Stimulated activated CD4-positive, alpha-beta T cell treated with anti-CD3 and anti-CD28 coated beads, Interleukin-2, amount 100 ng/mL, for 48 hours (primary cell): ENCODE results near the gene FMO1.
"Not testable (repeated sequence)": the region's sequence is repeated elsewhere in the genome, so short reads cannot be mapped to it uniquely, and the experiment has no call there.

Experiments used
- DNase-seq, 2 donors: peaks; one replicate each; pipeline ENCODE4 v3.0.0-alpha.2; 2020

Gene FMO1

GRCh38 chr1:171248302-171248701, at the start of gene FMO1:
Gene FMO1, plus strand, starts transcription at chr1:171248494. Its CDS starts 9,594 bp downstream, at chr1:171258088.
- no peak for DNase-seq

GRCh38 chr1:171204296-171204695, 44.0 kb upstream of the FMO1 start:
- no peak for DNase-seq

- no peak for DNase-seq
These were observed 41.9 kb upstream of the FMO1 start for GRCh38 chr1:171206204-171206977.

- no peak for DNase-seq
These were observed 41.3 kb upstream of the FMO1 start for GRCh38 chr1:171206978-171207355.

GRCh38 chr1:171207377-171207776, 40.9 kb upstream of the FMO1 start:
- DNase-seq, result no peak

DNA sequence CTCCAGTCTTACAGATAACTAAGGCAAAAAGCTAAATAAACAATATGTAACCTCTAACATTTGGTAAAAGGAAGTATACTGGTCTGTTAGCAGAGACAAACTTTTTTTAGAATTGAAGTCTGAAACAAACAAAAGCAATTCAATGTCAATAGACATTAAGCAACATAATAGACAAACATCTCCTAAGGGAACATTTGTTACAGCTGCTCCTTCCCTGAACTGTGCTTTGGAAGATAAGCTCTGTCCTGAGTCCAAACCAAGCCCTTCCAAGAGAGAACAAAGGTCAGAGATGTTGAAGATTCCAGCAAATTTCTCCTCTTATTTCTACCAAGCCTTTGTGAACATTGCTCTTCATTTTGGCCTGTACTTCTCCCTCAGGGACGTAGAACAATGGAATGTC, 37.9 kb upstream of the FMO1 start:
- no peak for DNase-seq

- no peak for DNase-seq
These were observed 35.5 kb upstream of the FMO1 start for GRCh38 chr1:171212607-171213351.

DNA sequence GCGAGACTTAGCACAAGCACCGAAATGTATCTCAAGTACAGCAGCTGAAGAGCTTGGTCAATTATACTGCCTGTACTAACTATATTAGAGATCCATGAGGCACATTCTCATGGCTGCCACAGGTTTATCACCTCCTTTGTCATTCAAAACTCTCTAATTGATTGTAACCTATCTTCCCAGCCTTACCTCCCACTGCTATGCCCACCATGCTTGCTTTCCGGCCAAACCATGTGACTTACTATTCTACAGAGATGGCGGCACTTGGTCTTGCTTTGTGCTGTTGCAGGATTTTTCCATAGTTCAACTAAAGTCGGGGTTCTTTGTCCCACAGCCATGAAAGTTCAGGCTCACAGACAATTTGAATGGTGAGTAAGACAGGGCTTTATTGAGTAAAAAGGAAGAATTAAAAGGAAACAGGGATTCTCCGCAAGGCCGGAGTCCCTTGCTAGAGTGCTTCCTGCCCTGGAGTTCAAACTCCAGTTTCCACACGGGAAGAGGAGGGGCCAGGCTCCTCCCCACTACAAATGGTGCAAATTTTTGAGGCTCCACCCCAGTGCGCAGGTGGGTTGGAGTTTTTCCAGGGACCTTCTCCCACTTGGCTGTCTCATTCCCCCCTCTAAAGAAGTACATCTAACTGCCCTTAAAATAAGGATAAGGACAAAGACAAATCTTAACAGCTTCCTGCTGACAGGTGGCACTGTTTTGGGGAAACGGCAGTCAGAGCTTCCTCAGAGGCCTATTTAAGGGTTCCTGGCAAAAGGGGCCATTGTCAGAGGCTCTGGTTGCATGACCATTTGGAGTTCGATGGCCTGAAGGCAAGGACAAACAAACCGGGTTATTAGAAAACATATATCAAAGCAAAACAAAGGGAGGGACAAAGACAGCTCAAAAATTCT, 34.5 kb upstream of the FMO1 start:
- DNase-seq, result no peak

DNA sequence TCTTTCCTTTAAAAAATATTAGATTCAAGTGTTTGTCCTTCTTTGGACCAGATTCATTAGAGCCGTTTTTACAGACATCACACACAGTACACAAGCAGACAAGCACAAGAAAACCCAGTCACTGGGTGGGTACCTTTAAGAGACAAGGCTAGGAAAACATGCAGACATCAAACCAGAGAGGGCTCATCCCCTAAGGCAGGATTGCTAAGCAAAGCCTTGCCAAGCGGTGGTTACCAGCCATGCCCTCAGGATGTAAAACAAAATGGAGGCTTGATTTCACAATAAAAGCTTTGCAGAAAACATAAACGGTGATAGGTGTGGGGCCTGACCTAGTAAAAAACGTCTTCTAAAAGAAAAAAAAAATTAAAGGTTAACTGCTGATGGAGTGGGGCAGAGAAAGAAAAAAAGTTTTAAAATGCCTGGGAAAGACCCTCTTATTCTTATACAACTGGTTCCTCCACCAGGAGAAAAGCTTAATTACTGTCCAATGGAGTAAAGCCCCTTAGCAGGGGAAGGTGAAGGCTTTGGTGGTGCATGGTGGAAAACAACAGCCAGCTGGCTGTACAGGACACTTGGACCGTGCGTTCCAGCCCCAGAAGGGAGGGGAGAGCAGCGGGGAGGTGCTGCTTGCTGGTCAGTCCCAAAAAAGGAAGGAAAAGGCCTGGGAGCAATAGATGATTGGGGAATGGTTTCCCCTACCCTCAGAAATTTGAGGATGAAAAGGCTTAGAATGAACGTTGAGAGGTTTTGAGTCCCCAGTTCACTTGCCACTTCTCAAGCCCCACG, 30.4 kb upstream of the FMO1 start:
- DNase-seq, result no peak

GRCh38 chr1:171218661-171219060, 29.6 kb upstream of the FMO1 start:
- no peak for DNase-seq

GRCh38 chr1:171219346-171220080, 28.8 kb upstream of the FMO1 start:
- DNase-seq, result no peak

DNA sequence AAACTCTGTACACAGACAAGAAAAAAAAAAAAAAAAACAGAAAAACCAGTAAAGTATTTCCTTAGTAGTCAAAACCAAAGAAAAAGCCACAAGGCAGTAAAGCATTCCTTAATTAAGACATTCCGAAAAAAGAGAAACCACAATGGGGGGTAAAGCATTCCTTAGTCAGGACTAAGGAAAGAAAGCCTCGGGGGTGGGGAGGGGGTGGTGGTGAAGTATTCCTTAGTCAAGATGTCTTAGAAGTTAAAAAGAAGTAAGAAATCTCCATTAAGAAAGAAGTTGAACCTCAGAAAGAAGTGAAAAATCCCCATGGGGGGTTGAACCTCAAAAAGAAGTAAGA, 28.2 kb upstream of the FMO1 start:
- no peak for DNase-seq

DNA sequence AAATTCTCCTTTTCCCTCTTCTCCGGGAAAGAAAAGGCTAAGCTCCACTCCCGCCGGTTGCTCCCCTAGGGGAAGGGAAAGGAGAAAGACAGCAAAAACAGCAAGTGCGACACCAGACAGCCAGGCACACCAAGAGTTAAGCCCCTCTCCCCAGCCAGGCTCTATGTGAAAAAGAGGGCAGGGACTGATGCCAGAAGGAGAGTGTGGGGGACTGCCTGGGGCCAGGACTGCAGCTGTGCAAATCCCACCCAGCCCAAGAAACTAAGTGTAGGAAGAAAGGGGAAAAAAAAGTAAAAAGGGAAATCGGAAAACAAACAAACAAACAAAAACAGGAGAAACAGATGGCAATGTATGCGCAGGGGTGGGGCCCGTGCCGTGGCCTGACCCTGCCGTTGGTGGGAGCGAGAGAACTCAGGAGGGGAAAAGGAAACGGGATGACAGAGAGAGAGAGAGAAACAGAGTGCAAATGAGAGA, 27.7 kb upstream of the FMO1 start:
- DNase-seq, result no peak

DNA sequence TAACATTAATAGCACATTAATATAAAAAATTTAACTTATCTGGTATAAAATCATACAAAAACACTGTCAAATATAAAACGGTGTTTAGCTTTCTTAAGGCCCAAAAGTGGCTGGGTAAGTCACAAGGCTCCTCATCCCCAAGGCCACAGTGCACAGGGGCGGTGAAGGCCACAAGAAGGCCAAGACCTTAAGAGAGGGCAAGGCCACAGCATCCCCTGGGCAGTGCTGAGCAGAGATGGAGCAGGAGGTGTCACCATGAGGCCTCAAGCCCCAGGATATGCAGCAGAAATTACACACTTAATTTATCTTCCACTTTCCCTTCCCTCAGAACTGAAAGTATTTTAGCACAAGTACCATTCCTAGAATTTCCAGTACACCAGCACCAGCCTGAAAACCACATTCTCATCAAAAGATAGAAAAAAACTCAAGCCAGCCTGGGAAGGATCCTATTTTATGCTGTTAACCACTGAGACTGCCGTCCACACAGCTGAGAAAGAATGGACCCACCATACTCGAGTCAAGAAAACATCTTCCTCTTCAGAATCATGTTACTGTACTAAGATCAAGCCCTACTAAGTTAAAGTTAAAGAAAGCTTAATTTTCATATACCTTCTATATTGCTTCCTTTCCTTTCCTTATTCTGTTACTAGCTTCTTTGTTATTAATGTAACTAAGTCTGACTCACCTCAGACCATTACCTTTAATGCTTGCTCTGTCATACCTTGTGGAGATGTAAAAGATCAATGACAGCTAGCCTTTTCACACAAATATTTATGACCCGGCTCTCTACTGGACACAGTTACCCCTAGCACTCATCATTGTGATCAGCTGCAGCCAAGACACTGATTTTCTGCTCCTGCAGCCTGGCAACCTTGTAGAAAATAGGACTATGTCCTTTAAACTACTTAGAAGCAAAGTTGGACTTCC, 26.4 kb upstream of the FMO1 start:
- no peak for DNase-seq

DNA sequence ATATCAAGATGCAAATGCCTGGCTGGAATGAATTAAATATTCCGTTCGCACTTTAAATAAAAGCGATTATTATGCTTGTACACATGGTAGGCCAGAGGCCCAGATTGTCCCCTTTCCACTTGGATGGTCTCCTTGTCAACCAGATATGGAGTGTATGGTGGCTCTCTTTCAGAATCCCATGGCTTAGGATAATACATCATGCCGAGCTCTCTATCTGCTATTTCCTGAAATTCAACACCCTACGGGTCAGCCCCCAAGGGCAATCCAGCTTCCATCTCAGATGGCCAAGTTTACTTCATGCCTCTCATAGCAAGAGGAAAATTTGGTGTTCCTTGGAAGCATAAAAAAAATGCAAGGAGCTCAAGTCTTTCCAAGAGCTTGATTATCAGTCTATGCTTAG, 25.4 kb upstream of the FMO1 start:
- no peak for DNase-seq

DNA sequence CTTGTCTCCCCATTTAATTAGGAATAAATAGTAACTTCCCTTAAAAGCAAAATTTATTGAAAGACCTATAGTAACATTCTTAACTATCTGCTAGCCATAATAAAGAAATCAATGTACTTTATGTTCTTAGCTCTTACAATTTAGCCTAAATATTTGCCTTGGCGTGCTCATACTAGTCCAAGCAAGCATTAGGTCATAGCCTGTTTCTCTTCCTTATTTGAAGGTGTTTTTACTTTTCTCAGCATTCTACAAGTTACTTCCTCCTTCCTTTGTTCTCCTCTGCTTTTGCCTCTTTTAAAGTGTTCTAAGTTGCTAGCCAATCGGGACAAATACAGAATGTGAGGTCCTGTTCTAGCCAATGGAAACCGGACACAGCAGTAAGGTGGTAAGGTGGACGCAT, 24.0 kb upstream of the FMO1 start:
- DNase-seq, result not testable (repeated sequence)

DNA sequence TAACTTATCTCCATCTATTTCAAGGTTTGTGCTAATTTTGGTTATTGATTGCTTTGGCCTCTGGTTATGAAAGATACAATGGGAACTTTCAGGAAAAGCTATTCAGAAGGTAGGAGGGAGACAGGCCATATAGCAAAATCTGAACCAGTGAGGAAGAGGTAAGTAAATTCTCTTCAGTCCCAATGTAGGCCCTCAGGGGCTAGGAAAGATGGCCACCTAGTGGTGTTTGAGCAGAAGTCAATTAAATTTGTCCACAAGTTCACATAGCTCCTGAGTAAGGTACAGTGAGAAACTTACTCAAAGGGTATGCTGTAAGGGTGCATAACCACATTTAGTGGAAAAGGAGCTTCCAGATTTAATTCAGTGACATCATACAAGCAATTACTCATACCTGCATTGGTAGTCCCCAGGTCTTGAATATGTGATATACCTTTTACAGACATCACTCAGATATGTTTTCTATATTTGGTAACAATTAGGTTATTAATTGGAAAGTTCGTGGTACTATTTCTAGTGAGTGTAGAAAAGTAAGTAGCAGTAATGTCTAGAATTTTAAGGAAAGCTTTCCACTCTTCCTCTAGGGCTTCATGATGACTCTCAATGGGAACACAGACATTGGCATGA, 21.4 kb upstream of the FMO1 start:
- peak in 1 of 2 donors; percentile 1 for DNase-seq

DNA sequence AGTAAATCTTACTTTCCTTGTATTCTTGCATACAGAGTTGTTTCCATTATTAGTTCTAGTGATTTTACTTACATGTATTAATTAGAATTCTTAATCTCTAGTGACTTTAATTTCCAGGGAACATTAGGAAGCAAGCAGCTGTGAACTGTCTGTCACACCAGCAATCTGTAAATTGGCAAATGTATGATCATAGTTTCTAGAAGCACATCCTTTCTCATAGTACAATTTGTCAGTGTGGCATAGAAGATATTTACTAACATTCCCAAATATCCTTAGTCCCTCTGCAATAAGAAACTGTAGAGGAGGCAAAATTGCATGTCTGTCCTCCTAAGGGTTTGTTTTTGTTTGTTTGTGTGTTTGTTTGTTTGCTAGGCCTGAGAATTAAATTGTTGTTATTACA, 17.0 kb upstream of the FMO1 start:
- DNase-seq, result no peak

GRCh38 chr1:171233183-171233582, 15.1 kb upstream of the FMO1 start:
- DNase-seq, result no peak

DNA sequence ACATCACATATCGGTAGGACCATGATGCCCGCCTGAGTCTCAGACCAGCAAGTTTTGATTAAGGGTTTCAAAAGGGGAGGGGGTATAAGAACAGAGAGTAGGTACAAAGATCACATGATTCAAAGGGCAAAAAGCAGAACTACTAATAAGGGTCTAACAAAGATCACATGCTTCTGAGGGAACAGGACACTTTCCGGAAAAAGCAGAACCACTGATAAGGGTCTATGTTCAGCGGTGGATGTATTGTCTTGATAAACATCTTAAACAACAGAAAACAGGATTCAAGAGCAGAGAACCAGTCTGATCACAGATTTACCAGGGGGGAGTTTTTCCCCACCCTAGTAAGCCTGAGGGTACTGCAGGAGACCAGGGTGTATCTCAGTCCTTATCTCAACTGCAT, 12.1 kb upstream of the FMO1 start:
- not testable (repeated sequence) for DNase-seq
